HepG2 (cell line): Measurements from ENCODE around the gene CADM2. TPM values are rescaled to one million over a fixed set of nuclear protein-coding genes. Genes with fewer than 3 reads are reported as not detected.
A peak's percentile ranks its signal among the peaks of the same experiment; 100 is the strongest.

ENCODE experiments used
- BCL6 ChIP-seq: IDR thresholded peaks from 2 replicates; pipeline ENCODE4 v1.6.1; 2016; ENCODE audit warnings: missing genetic modification reagents, missing compliant biosample characterization
- CEBPB ChIP-seq: IDR thresholded peaks from 2 replicates; pipeline ENCODE4 v1.6.1; 2011; ENCODE audit warnings: low read depth, low read length, improper control_type of control experiment, borderline replicate concordance
- PLRG1 ChIP-seq: fragments of 450-650 bp; conservative IDR thresholded peaks from 2 replicates; pipeline ENCODE4 v1.6.1; 2016
- ZBED4 ChIP-seq: sonication (generic); formaldehyde crosslinking; IDR thresholded peaks from 2 replicates; pipeline ENCODE4 v1.4.0; 2020; ENCODE audit warnings: missing genetic modification reagents, borderline replicate concordance
- ZHX2 ChIP-seq, 2 experiments: sonication (generic) in 1 of 2; formaldehyde crosslinking in 1 of 2; IDR thresholded peaks; 2 replicates each; pipeline versions ENCODE4 v1.6.1 to v1.9.0; 2014 to 2022; ENCODE audit warnings: antibody characterized with exemption in 1 of 2, borderline replicate concordance in 1 of 2, inconsistent platforms in 1 of 2, low read depth in 1 of 2, missing genetic modification reagents in 1 of 2
- ZNF20 ChIP-seq: sonication (generic); formaldehyde crosslinking; IDR thresholded peaks from 2 replicates; pipeline ENCODE4 v1.4.0; 2020; ENCODE audit warnings: mild to moderate bottlenecking, moderate library complexity, missing genetic modification reagents
- ZNF318 ChIP-seq: sonication (generic); formaldehyde crosslinking; IDR thresholded peaks from 2 replicates; pipeline ENCODE4 v1.4.0; 2020; ENCODE audit warnings: mild to moderate bottlenecking, missing genetic modification reagents
- ZNF501 ChIP-seq: sonication (generic); formaldehyde crosslinking; IDR thresholded peaks from 2 replicates; pipeline ENCODE4 v1.5.1; 2020; ENCODE audit warnings: mild to moderate bottlenecking, moderate library complexity, missing genetic modification reagents
- polyA plus RNA-seq, 8 experiments: library from polyadenylated mRNA; depleted of rRNA in 3 of 8; stranded (reverse) in 7 of 8; unstranded in 1 of 8; fragments of >200 nt; fragmentation: Illumina TruSeq in 4 of 8; extraction: Trizol in 4 of 8; gene quantifications; 2 replicates each; pipeline versions ENCODE4 v1.2.1 to v1.2.3, GENCODE V29; 2011 to 2016; ENCODE audit warnings: low read depth in 4 of 8, missing spikeins in 1 of 8, mixed read lengths in 1 of 8; ENCODE audit not compliant: insufficient read depth in 1 of 8
- total RNA-seq, 5 experiments: library from RNA; depleted of rRNA; stranded (reverse); fragments of >200 nt; fragmentation: Illumina TruSeq; extraction: Trizol; gene quantifications; 2 replicates each; pipeline ENCODE4 v1.2.3, GENCODE V29; 2016; ENCODE audit warnings: low read depth in 1 of 5

CADM2 gene
- total and polyA plus RNA-seq, 2 of the 13 experiments (the other 11 are each of a cell fraction or from before 2014, with no cell fraction given), result not detected

- TF ChIP-seq ZNF501 (no peak), CEBPB (peak; percentile 100), ZHX2 (IDR thresholded peaks at IDR 0.05; ENCODE audit: low read depth) (no peak), ZHX2 (CRISPR knock-in tag; IDR thresholded peaks at IDR 0.05; ENCODE audit: borderline replicate concordance) (no peak), ZBED4 (CRISPR knock-in tag) (no peak), ZNF318 (CRISPR knock-in tag) (no peak), PLRG1 (no peak), ZNF20 (CRISPR knock-in tag) (no peak), BCL6 (CRISPR knock-in tag) (peak; percentile 82)
These were observed 48.7 kb downstream of the CADM2 start (continued) for GRCh38 chr3:85007195-85008094.
